Neuronal stem cell (in vitro differentiated cells): ENCODE results near the gene RBMS3.

Source experiments
- DNase-seq: peaks from one replicate; pipeline ENCODE4 v3.0.0-alpha.2; 2013; ENCODE audit warnings: low spot score
- H2AFZ ChIP-seq: one replicate; pipeline ENCODE4 v1.6.1; 2013; ENCODE audit warnings: mild to moderate bottlenecking, low read length, inconsistent platforms
- H2AK5ac ChIP-seq: 2 replicates; pipeline ENCODE4 v1.6.1; 2013; ENCODE audit warnings: low read depth, mild to moderate bottlenecking, inconsistent platforms, low read length, moderate library complexity, mixed read lengths
- H2BK120ac ChIP-seq: 2 replicates; pipeline ENCODE4 v1.6.1; 2013; ENCODE audit warnings: low read depth, mild to moderate bottlenecking, inconsistent platforms, low read length, moderate library complexity, mixed read lengths
- H2BK12ac ChIP-seq: one replicate; pipeline ENCODE4 v1.6.1; 2013; ENCODE audit warnings: low read length, inconsistent platforms
- H2BK15ac ChIP-seq: 2 replicates; pipeline ENCODE4 v1.6.1; 2013; ENCODE audit warnings: mild to moderate bottlenecking, low read length, inconsistent platforms, mixed read lengths
- H2BK5ac ChIP-seq: one replicate; pipeline ENCODE4 v1.6.1; 2013; ENCODE audit warnings: inconsistent platforms, mild to moderate bottlenecking, low read length, moderate library complexity
- H3K14ac ChIP-seq: one replicate; pipeline ENCODE4 v1.6.1; 2013; ENCODE audit warnings: low read length, inconsistent platforms
- H3K18ac ChIP-seq: 2 replicates; pipeline ENCODE4 v1.6.1; 2013; ENCODE audit warnings: low read length, inconsistent platforms
- H3K23ac ChIP-seq: 2 replicates; pipeline ENCODE4 v1.6.1; 2013; ENCODE audit warnings: low read depth, mild to moderate bottlenecking, mixed read lengths, low read length, inconsistent platforms; ENCODE audit not compliant: poor library complexity
- H3K27ac ChIP-seq: replicated peaks from 3 replicates; pipeline ENCODE4 v1.5.1; 2013; ENCODE audit warnings: low read length, inconsistent platforms
- H3K27me3 ChIP-seq, 3 experiments: 2 replicates each; pipeline ENCODE4 v1.6.1; 2013; ENCODE audit warnings: low read length in 3 of 3, mild to moderate bottlenecking in 2 of 3, inconsistent platforms in 1 of 3, low read depth in 1 of 3, mixed read lengths in 1 of 3, moderate library complexity in 1 of 3; ENCODE audit not compliant: control insufficient read depth in 3 of 3, insufficient read depth in 3 of 3
- H3K36me3 ChIP-seq, 2 donors: replicated peaks in 1 of 2; 2 replicates each; pipeline ENCODE4 v1.6.1; 2013; ENCODE audit warnings: low read length in 2 of 2; ENCODE audit not compliant: control insufficient read depth in 2 of 2, insufficient read depth in 2 of 2
- H3K4ac ChIP-seq: 2 replicates; pipeline ENCODE4 v1.6.1; 2013; ENCODE audit warnings: inconsistent platforms, mild to moderate bottlenecking, low read length, moderate library complexity
- H3K4me1 ChIP-seq, 2 donors: 1 replicate in 1 of 2; 2 replicates in 1 of 2; pipeline ENCODE4 v1.6.1; 2013; ENCODE audit warnings: low read length in 2 of 2, low read depth in 1 of 2; ENCODE audit not compliant: control insufficient read depth in 2 of 2, insufficient read depth in 1 of 2
- H3K4me2 ChIP-seq: one replicate; pipeline ENCODE4 v1.6.1; 2013; ENCODE audit warnings: mild to moderate bottlenecking, low read length, inconsistent platforms; ENCODE audit not compliant: insufficient read depth, poor library complexity, severe bottlenecking
- H3K4me3 ChIP-seq, 2 donors: 2 replicates each; pipeline ENCODE4 v1.5.1; 2013; ENCODE audit warnings: low read length in 2 of 2, mild to moderate bottlenecking in 2 of 2, inconsistent platforms in 1 of 2, moderate library complexity in 1 of 2
- H3K79me1 ChIP-seq: one replicate; pipeline ENCODE4 v1.6.1; 2013; ENCODE audit warnings: low read depth, mild to moderate bottlenecking, inconsistent platforms, low read length, moderate library complexity
- H3K9ac ChIP-seq: one replicate; pipeline ENCODE4 v1.6.1; 2013; ENCODE audit warnings: mild to moderate bottlenecking, low read depth, low read length, inconsistent platforms; ENCODE audit not compliant: poor library complexity
- H3K9me3 ChIP-seq, 2 donors: replicated peaks in 1 of 2; 2 replicates each; pipeline versions ENCODE3 to v1.6.1; 2013; ENCODE audit warnings: low read length in 2 of 2, mild to moderate bottlenecking in 2 of 2, inconsistent platforms in 1 of 2, low read depth in 1 of 2, mixed read lengths in 1 of 2, moderate library complexity in 1 of 2; ENCODE audit not compliant: control insufficient read depth in 2 of 2, insufficient read depth in 1 of 2
- H4K8ac ChIP-seq: one replicate; pipeline ENCODE4 v1.6.1; 2013; ENCODE audit warnings: low read depth, mild to moderate bottlenecking, inconsistent platforms, low read length, moderate library complexity
- H4K91ac ChIP-seq: one replicate; pipeline ENCODE4 v1.6.1; 2013; ENCODE audit warnings: low read length, low read depth, mild to moderate bottlenecking, inconsistent platforms; ENCODE audit not compliant: poor library complexity
- WGBS, 2 donors: extraction: QIAGEN DNeasy Blood & Tissue Kit; methylation state at CpG; one replicate each; pipeline ENCODE4 v1.1.7; 2013; ENCODE audit warnings: missing lambda C conversion rate in 2 of 2, mixed read lengths in 1 of 2; ENCODE audit not compliant: insufficient read length in 2 of 2, insufficient replicate concordance in 1 of 2; ENCODE audit errors: extremely low coverage in 2 of 2; 5-methylcytosine and 5-hydroxymethylcytosine counted together

RBMS3 gene

DNA sequence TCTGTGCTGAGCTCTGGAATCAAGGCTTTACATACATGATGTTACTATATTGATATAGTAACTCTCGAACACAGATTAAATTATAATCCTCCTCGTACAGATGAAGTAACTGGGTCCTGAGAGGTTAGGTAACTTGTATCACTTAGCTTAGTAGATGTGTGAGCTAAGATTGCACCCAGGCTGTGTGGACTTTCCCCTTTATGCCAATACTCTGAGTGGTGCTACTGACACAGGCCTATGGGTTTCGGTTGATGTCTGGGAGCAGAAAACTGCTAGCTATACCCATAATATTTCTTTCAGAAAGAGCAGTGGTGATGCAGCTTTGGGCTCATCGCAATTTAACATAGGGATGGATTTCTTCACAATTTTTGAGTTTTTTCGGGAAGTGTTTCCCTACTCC lies 259.7 kb downstream of the RBMS3 start:
- H2AFZ ChIP-seq = no peak overlapping the region
- H2BK120ac ChIP-seq = no peak overlapping the region
- H3K23ac ChIP-seq = no peak overlapping the region
- no peaks in the 10 kb centered on the region for H3K36me3 ChIP-seq
- no peak overlapping the region for H3K4me3 ChIP-seq
- WGBS, 2 donors = no CpG with 5 or more reads among the region's 5 CpGs
- H3K18ac ChIP-seq = no peak overlapping the region
- no peak overlapping the region for H2BK15ac ChIP-seq
- H3K4me1 ChIP-seq = no peaks in the 10 kb centered on the region
- H3K79me1 ChIP-seq = no peaks in the 10 kb centered on the region
- H2AK5ac ChIP-seq = no peak overlapping the region
- no peaks in the 10 kb centered on the region for H3K9me3 ChIP-seq
- no peak overlapping the region for H3K4ac ChIP-seq
- no peak for DNase-seq
- H2BK12ac ChIP-seq = no peak overlapping the region
- H4K91ac ChIP-seq = no peak overlapping the region
- H3K14ac ChIP-seq = no peak overlapping the region
- no peak overlapping the region for H4K8ac ChIP-seq
- no peaks in the 10 kb centered on the region for H3K27me3 ChIP-seq
- no peak overlapping the region for H3K27ac ChIP-seq
- H2BK5ac ChIP-seq = no peak overlapping the region
- H3K4me2 ChIP-seq = no peak overlapping the region
- no peak overlapping the region for H3K9ac ChIP-seq

DNA sequence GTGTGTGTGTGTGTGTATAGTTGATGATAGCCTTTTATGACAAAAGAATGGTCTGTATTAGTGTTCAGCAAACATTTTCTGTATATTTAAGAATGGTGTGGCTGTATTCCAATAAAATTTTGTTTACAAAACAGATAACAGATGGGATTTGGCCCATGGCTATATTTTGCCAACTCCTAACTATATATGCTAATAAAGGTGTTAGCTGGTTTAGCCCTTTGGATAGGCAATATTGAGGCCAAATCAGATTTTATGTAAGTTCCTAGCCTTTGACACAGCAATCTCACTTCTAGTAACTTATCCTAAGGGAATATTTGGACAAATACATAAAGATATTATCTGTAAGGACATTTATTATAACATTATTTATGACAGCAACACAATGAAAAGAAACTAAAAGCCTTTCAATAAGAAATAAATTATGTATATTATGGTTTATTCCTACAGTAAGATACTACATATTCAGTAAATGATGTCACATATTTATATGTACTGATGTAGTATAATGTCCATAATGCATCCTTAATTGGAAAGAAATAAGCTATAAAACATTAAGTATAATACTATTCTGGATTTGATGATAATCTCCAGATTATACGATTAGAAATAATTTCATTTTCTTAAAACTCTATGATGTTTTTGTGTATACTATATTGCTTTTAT lies 264.0 kb downstream of the RBMS3 start:
- no peak overlapping the region for H4K8ac ChIP-seq
- no peak overlapping the region for H4K91ac ChIP-seq
- H3K14ac ChIP-seq = no peak overlapping the region
- no peaks in the 10 kb centered on the region for H3K9me3 ChIP-seq
- no peaks in the 10 kb centered on the region for H3K4me1 ChIP-seq
- WGBS, 2 donors = no CpG with 5 or more reads among the region's 1 CpG
- no peak overlapping the region for H3K18ac ChIP-seq
- H2AK5ac ChIP-seq = no peak overlapping the region
- H3K4me2 ChIP-seq = no peak overlapping the region
- H3K27ac ChIP-seq = no peak overlapping the region
- H2AFZ ChIP-seq = no peak overlapping the region
- no peak overlapping the region for H3K23ac ChIP-seq
- H2BK120ac ChIP-seq = no peak overlapping the region
- no peaks in the 10 kb centered on the region for H3K27me3 ChIP-seq
- H3K4me3 ChIP-seq = no peak overlapping the region
- no peak for DNase-seq
- no peak overlapping the region for H2BK15ac ChIP-seq
- H3K9ac ChIP-seq = no peak overlapping the region
- H3K79me1 ChIP-seq = no peaks in the 10 kb centered on the region
- H3K36me3 ChIP-seq = no peaks in the 10 kb centered on the region
- H2BK12ac ChIP-seq = no peak overlapping the region
- no peak overlapping the region for H2BK5ac ChIP-seq
- no peak overlapping the region for H3K4ac ChIP-seq

DNA sequence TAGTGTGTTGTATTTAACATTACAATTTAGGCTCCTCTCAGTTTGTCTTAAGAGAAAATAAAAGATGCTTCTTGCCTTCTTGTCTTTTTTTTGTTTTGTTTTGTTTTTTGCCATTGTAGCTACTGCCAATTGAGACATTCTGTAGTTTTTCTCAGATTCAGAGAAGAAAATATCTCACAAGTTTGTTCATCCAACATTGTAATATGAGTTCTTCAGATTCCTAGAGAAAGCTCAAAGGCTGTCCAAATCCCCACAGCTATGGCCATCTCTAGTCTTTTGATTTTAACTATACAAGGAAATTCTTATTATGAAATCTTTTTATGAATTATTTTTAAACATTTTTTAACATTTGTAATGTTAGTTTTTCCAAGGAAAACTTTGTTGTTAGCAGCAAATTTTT lies 264.7 kb downstream of the RBMS3 start:
- no peak overlapping the region for H3K18ac ChIP-seq
- no peak overlapping the region for H3K4ac ChIP-seq
- no peak overlapping the region for H4K8ac ChIP-seq

DNA sequence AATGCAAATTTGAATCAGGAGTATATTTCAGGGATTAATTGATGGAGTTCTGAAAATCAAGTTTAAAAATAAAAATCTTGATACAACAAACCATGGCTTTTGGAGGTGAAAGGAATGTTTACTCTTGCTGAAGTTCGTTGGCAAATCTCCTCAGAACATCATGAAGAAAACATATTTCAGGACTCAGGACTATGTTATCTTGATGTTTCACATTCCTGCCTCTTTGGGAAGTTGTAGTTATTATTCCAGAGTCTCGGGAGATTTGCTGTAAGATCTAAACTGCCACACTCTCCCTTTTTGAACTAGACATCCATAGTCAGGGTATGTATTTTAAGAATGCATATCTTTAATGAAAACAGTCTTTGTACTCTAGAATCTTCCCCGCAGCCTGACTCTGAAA lies 271.2 kb downstream of the RBMS3 start:
- Histone ChIP-seq H2BK12ac (no peak overlapping the region), H3K23ac (no peak overlapping the region), H2BK5ac (no peak overlapping the region), H3K18ac (no peak overlapping the region), H2BK15ac (no peak overlapping the region), H4K91ac (no peak overlapping the region), H3K27ac (no peak overlapping the region), H2AFZ (no peak overlapping the region), H3K4me3 (no peak overlapping the region), H4K8ac (no peak overlapping the region), H3K9ac (no peak overlapping the region), H2AK5ac (no peak overlapping the region), H3K4me1 (peaks cover 0 to 2% of the 10 kb centered on the region in 2 donors), H3K9me3 (no peaks in the 10 kb centered on the region), H3K79me1 (no peaks in the 10 kb centered on the region), H3K4ac (no peak overlapping the region), H3K14ac (no peak overlapping the region), H3K36me3 (no peaks in the 10 kb centered on the region), H3K4me2 (no peak overlapping the region), H2BK120ac (no peak overlapping the region), H3K27me3 (no peaks in the 10 kb centered on the region)
- no CpG with 5 or more reads among the region's 3 CpGs for WGBS, 2 donors
- no peak for DNase-seq

More for the DNA sequence above, 264.7 kb downstream of the RBMS3 start:
- H3K79me1 ChIP-seq = no peaks in the 10 kb centered on the region
- no peak overlapping the region for H3K4me3 ChIP-seq
- no peaks in the 10 kb centered on the region for H3K27me3 ChIP-seq
- no peak overlapping the region for H2AFZ ChIP-seq
- H3K9me3 ChIP-seq = no peaks in the 10 kb centered on the region
- no peak overlapping the region for H3K23ac ChIP-seq
- no peak overlapping the region for H3K14ac ChIP-seq
- H2BK15ac ChIP-seq = no peak overlapping the region
- H3K27ac ChIP-seq = no peak overlapping the region
- H2BK120ac ChIP-seq = no peak overlapping the region
- no peak overlapping the region for H3K4me2 ChIP-seq
- H3K36me3 ChIP-seq = no peaks in the 10 kb centered on the region
- H4K91ac ChIP-seq = no peak overlapping the region
- H2BK5ac ChIP-seq = no peak overlapping the region
- H3K9ac ChIP-seq = no peak overlapping the region
- H2BK12ac ChIP-seq = no peak overlapping the region
- no peak overlapping the region for H2AK5ac ChIP-seq
- no peak for DNase-seq
- no peaks in the 10 kb centered on the region for H3K4me1 ChIP-seq
